Astrocyte of the spinal cord (primary cell): ENCODE results near the gene CHAC1.

Source experiments
- DNase-seq: peaks from one replicate; pipeline ENCODE4 v3.0.0; 2011; ENCODE audit warnings: low read depth, low spot score
- H3K4me3 ChIP-seq: 2 replicates; pipeline ENCODE4 v1.5.1; 2011; ENCODE audit warnings: low read depth, mild to moderate bottlenecking, low read length, moderate library complexity
- in situ Hi-C: cut with HindIII; loops from 2 replicates; pipeline ENCODE4 v1.10.0; 2017; ENCODE audit warnings: low sequenced_read_pairs
- TF ChIP-seq, protein P1 (sequence below): IDR thresholded peaks from 2 replicates; pipeline ENCODE4 v1.5.1; 2012; ENCODE audit warnings: low read depth, mild to moderate bottlenecking, low read length, inconsistent platforms

Gene CHAC1

DNA sequence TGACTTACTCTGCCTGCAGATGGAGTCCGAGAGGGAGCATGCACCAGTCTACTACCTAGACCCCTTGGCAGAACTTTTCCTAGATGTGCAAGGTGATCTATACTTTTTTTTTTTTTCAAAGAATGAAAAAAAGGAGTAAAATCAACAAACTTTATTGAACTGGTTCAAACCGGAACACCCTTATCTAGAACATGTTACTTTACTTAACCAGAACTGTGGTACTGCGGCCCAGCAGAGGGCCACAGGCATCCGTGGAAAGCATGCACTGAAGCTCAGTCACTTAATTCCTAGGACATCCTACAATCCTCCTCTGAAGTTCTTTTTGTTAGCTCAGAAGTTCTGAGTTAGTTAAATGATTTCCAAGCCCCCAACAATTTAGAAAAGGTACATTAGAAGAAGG lies 21.6 kb downstream of the CHAC1 start:
- no peak overlapping the region for H3K4me3 ChIP-seq
- TF ChIP-seq, protein P1, sequence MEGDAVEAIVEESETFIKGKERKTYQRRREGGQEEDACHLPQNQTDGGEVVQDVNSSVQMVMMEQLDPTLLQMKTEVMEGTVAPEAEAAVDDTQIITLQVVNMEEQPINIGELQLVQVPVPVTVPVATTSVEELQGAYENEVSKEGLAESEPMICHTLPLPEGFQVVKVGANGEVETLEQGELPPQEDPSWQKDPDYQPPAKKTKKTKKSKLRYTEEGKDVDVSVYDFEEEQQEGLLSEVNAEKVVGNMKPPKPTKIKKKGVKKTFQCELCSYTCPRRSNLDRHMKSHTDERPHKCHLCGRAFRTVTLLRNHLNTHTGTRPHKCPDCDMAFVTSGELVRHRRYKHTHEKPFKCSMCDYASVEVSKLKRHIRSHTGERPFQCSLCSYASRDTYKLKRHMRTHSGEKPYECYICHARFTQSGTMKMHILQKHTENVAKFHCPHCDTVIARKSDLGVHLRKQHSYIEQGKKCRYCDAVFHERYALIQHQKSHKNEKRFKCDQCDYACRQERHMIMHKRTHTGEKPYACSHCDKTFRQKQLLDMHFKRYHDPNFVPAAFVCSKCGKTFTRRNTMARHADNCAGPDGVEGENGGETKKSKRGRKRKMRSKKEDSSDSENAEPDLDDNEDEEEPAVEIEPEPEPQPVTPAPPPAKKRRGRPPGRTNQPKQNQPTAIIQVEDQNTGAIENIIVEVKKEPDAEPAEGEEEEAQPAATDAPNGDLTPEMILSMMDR: no peak
- DNase-seq: no peak
- in situ Hi-C loops: no loop called here

DNA sequence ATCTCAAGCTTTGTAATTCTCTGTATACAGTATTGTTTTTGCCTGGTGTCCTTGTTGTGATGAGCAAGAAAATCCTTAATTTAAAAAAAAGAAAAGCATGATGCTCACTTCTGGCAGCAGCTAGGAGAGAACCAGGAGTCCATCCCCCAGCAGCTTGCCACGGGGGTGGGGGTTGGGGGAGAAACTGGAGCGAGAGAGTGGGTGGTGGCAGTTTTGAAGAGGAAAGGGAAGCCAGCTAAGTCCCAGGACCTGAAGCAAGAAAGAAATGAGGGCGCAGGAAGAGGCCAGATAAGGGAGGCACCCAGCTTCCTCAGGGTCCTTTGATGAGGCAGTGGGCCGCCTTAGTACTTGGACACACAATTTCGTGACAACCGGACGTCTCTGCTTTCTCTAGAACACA lies 23.5 kb downstream of the CHAC1 start:
- in situ Hi-C loops: no loop called here
- no peak overlapping the region for H3K4me3 ChIP-seq
- TF ChIP-seq, protein P1: no peak
- DNase-seq: no peak

GRCh38 chr15:40978141-40978540 lies 24.9 kb downstream of the CHAC1 start:
- TF ChIP-seq, protein P1: no peak
- no peak overlapping the region for H3K4me3 ChIP-seq
- in situ Hi-C loops: no loop called here
- DNase-seq: no peak

DNA sequence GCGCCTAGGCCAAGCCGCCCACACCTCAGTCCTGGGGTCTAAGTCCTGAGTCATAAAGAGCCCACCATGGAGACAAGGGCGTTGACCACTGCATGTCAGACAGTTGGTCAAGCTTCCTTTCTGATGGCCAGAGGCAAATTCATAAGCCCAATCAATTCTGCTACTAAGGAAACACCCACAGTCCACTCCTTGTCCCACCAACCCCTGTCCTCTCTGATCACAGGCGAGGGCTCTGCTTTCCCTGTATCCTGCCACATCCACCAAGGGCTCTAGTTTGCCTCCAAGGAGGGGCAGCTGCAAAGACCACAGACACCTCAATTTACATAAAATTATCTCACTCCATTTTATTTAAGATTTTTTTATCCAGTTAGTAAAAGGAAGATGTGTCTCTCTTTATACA lies 25.3 kb downstream of the CHAC1 start:
- TF ChIP-seq, protein P1: no peak
- no peak for DNase-seq
- in situ Hi-C loops: no loop called here
- no peak overlapping the region for H3K4me3 ChIP-seq

- TF ChIP-seq, protein P1: no peak
- in situ Hi-C loops: no loop called here
- DNase-seq: no peak
- no peak overlapping the region for H3K4me3 ChIP-seq
These were observed 27.9 kb downstream of the CHAC1 start for GRCh38 chr15:40981186-40981585.

- in situ Hi-C loops: no loop called here
These were observed 29.6 kb downstream of the CHAC1 start for GRCh38 chr15:40982855-40983254.

More at GRCh38 chr15:40982855-40983254, 29.6 kb downstream of the CHAC1 start:
- TF ChIP-seq, protein P1: no peak
- peak; percentile 85 for DNase-seq
- no peak overlapping the region for H3K4me3 ChIP-seq
